DND-41 (cell line): ENCODE data around the gene CCL26.

Experiments
- CTCF ChIP-seq: IDR thresholded peaks from 2 replicates; pipeline ENCODE4 v1.5.1; 2012; ENCODE audit warnings: borderline replicate concordance, low read length, moderate library complexity, mild to moderate bottlenecking; ENCODE audit not compliant: poor library complexity, severe bottlenecking; ENCODE audit errors: extremely low read depth
- EZH2 ChIP-seq: IDR thresholded peaks from 3 replicates; pipeline ENCODE4 v1.6.1; 2012; ENCODE audit warnings: borderline replicate concordance, low read depth, mild to moderate bottlenecking, moderate library complexity, low read length, inconsistent platforms; ENCODE audit not compliant: severe bottlenecking

GRCh38 chr7:75813781-75814236 is 41.8 kb upstream of the CCL26 start, which contains the start of gene CCL24:
- TF ChIP-seq CTCF = no peak
- TF ChIP-seq EZH2 = no peak
